ENCODE data around the gene PCBP3. TPM values are rescaled to one million over a fixed set of nuclear protein-coding genes. Genes with fewer than 3 reads are reported as not detected.

The PCBP3 gene
- total and polyA plus RNA-seq, 2 of the 8 experiments (the other 6 are each of a cell fraction or from before 2014, with no cell fraction given): 3.5 to 6.3 TPM

DNA sequence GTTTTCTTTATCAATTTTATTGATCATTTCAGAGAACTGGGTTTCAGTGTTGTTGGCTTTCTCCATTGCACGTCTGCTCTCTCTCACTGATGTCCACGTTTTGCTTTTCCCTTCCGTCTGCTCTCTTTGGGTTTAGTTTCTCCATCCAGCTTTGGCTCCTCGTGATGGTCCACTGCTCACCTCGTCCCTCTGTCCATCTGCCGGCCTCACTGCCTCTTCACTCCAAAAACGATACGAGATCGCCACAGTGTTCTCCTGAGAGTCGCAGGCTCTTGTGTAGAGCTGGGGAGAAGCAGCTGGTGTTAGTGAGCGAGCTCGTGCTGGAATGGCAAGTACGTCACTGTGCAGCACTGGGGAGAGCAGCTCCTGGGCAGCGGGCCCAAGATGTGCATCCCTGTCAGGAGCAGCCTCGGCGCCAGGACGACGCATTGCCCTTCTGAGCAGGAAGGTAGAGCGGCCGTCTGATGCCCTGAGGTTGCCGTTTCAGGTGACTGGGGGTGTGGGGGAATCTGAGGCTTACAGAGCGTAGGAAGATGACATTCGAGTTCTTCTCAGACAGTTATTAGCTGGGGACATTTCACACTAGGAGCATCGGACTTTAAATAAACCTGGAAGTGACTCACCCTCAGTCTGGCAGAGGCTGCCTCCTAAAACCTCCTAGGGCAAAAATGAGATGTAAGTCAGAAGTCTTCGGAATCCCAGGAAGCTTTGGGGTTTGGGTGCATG is 31.4 kb upstream of the PCBP3 start:
- H4K5ac ChIP-seq (ENCODE audit: insufficient read length, low read depth, low read length): no peak overlapping the region
- FAIRE-seq: no peak
- no peak overlapping the region for H3K14ac ChIP-seq (ENCODE audit: insufficient read length)
- no peak overlapping the region for H2BK120ac ChIP-seq (replicated peaks; ENCODE audit: low read depth, low read length)
- H2BK5ac ChIP-seq (ENCODE audit: low read depth, low read length): no peak overlapping the region
- H3K23ac ChIP-seq (ENCODE audit: insufficient read length): no peak overlapping the region
- no peak for TF ChIP-seq BRCA1 (IDR thresholded peaks at IDR 0.05; ENCODE audit: low read depth, low read length)
- no peak for TF ChIP-seq GABPA (IDR thresholded peaks at IDR 0.05; ENCODE audit: borderline replicate concordance, insufficient read depth, low read length)
- no peak for TF ChIP-seq EZH2 (IDR thresholded peaks at IDR 0.05; ENCODE audit: low read depth, low read length, severe bottlenecking)
- no peak for TF ChIP-seq SIX5 (IDR thresholded peaks at IDR 0.05; ENCODE audit: low read depth, low read length)
- TF ChIP-seq CTBP2 (IDR thresholded peaks at IDR 0.05; ENCODE audit: borderline replicate concordance, insufficient read depth, insufficient read length, low read length): no peak
- no peak for TF ChIP-seq CBX8 (IDR thresholded peaks at IDR 0.05; ENCODE audit: borderline replicate concordance, low read depth, low read length)
- TF ChIP-seq KDM5A (IDR thresholded peaks at IDR 0.05; ENCODE audit: low read length): no peak
- TF ChIP-seq KDM4A (IDR thresholded peaks at IDR 0.05; ENCODE audit: low read depth, low read length, severe bottlenecking): no peak
- TF ChIP-seq EP300 (IDR thresholded peaks at IDR 0.05; ENCODE audit: borderline replicate concordance in 1 of 2, low read depth in 2 of 2, low read length in 2 of 2): no peak
- no peak for TF ChIP-seq RBBP5 (IDR thresholded peaks at IDR 0.05; ENCODE audit: borderline replicate concordance, low read depth, low read length)
- no peak for TF ChIP-seq POU5F1 (IDR thresholded peaks at IDR 0.05; ENCODE audit: low read depth, low read length)
- H2AFZ ChIP-seq (ENCODE audit: low read length): no peak overlapping the region
- no peak overlapping the region for H3K56ac ChIP-seq (replicated peaks; ENCODE audit: insufficient read length, low read depth, low read length)
- no peak overlapping the region for H3K4me3 ChIP-seq (ENCODE audit: extremely low read depth in 1 of 4, insufficient read depth in 2 of 4, low read depth in 3 of 4, low read length in 4 of 4)
- H3K79me1 ChIP-seq (ENCODE audit: low read depth, low read length): no peaks in the 10 kb centered on the region
- no peaks in the 10 kb centered on the region for H3K23me2 ChIP-seq (ENCODE audit: low read depth, low read length)
- H3K79me2 ChIP-seq (ENCODE audit: control insufficient read depth in 1 of 2, insufficient read depth in 2 of 2, low read length in 2 of 2): no peaks in the 10 kb centered on the region
- H2BK15ac ChIP-seq (ENCODE audit: low read length): no peak overlapping the region
- ChIA-PET POLR2A (ENCODE audit: partially characterized antibody) (no interaction called here), CTCF (ENCODE audit: partially characterized antibody) (interaction anchor here (1.1 to 1.4 kb wide), 2 partner anchors 15 to 17 kb away, joined by 3 to 4 read pairs; no protein-coding TSS in a partner anchor)
- no peak overlapping the region for H3K18ac ChIP-seq (ENCODE audit: extremely low read depth, low read length)
- H3K4me1 ChIP-seq (replicated peaks in 1 of 4; ENCODE audit: control insufficient read depth in 3 of 4, insufficient read depth in 4 of 4, low read length in 3 of 4): no peaks in the 10 kb centered on the region
- H3K9ac ChIP-seq (replicated peaks in 1 of 4; ENCODE audit: extremely low read depth in 1 of 4, low read depth in 3 of 4, low read length in 3 of 4): no peak overlapping the region; a peak in 1 of 7 replicates
- no peaks in the 10 kb centered on the region; a peak in 1 of 7 replicates for H3K27me3 ChIP-seq (replicated peaks in 1 of 4; ENCODE audit: control insufficient read depth in 3 of 4, extremely low read depth in 1 of 4, insufficient read depth in 3 of 4, low read length in 3 of 4)
- no peak overlapping the region for H3K4ac ChIP-seq (replicated peaks; ENCODE audit: insufficient read length, low read depth, low read length)
- DNase-seq (ENCODE audit: low read depth in 1 of 2, low spot score in 2 of 2): no peak
- no peak overlapping the region for H3K4me2 ChIP-seq (ENCODE audit: insufficient read depth in 1 of 2, low read depth in 2 of 2, low read length in 2 of 2)
- H3K27ac ChIP-seq (ENCODE audit: low read depth, low read length): no peak overlapping the region
- H4K8ac ChIP-seq (ENCODE audit: extremely low read depth, insufficient read depth, low read length): no peak overlapping the region
- peaks cover 0 to 4% of the 10 kb centered on the region in 2 experiments for H4K20me1 ChIP-seq (replicated peaks in 1 of 2; ENCODE audit: control insufficient read depth in 1 of 2, insufficient read depth in 2 of 2, low read length in 2 of 2)
- no peaks in the 10 kb centered on the region for H3K36me3 ChIP-seq (ENCODE audit: control insufficient read depth in 2 of 4, insufficient read depth in 4 of 4, low read length in 3 of 4)
- no peak overlapping the region for H4K91ac ChIP-seq (replicated peaks; ENCODE audit: insufficient read length, low read length)
- WGBS, 2 experiments (ENCODE audit: extremely low coverage in 1 of 2, insufficient coverage in 1 of 2, insufficient read length in 1 of 2, insufficient replicate concordance in 2 of 2, low coverage in 1 of 2, low lambda C conversion rate in 2 of 2, missing lambda C conversion rate in 1 of 2): 84% methylated on average over 25 of the region's 25 CpGs; no CpG with 5 or more reads in 1 of the 2 experiments
- no peak overlapping the region for H2BK12ac ChIP-seq (ENCODE audit: low read depth, low read length)
- no peaks in the 10 kb centered on the region; a peak in 1 of 4 replicates for H3K9me3 ChIP-seq (ENCODE audit: insufficient read depth in 2 of 2, low read depth in 1 of 2, low read length in 1 of 2)
- H2AK5ac ChIP-seq (ENCODE audit: low read depth, low read length): no peak overlapping the region
- no peak overlapping the region for H2BK20ac ChIP-seq (ENCODE audit: low read length)
